ENCODE data around the gene DEPDC4. TPM values are rescaled to one million over a fixed set of nuclear protein-coding genes. Genes with fewer than 3 reads are reported as not detected.
"Not testable (repeated sequence)": the region's sequence is repeated elsewhere in the genome, so short reads cannot be mapped to it uniquely, and the experiment has no call there.

DEPDC4 gene
- total RNA-seq (2014; rRNA removed; shearing (Covaris generic)) (0.13 TPM in 1 of 2 replicates, not detected in the other), polyA plus RNA-seq (2016; fragmentation: Nextera tagmentation; extraction: Ambion mirVana) (1.5 and 2.7 TPM in 2 replicates)

GRCh38 chr12:100266835-100267602 lies at the start of gene DEPDC4, which contains the start of gene SCYL2:
DEPDC4 (minus strand) TSS chr12:100267079; CDS start chr12:100267076, 3 bp downstream.
SCYL2 (plus strand) TSS chr12:100267177; CDS start chr12:100282971, 15,794 bp downstream.
- peaks cover 21% of the 10 kb centered on the region for H3K4me1 ChIP-seq (ENCODE audit: insufficient read depth)
- peaks cover 14% of the 10 kb centered on the region for H3F3A ChIP-seq (ENCODE audit: insufficient read depth)
- peak within 1 kb of the TSS; percentile 93 for H3K4me3 ChIP-seq
- peak within 1 kb of the TSS; percentile 85 for H3K27ac ChIP-seq
- H3K27me3 ChIP-seq (replicated peaks; ENCODE audit: insufficient read depth): no peaks in the 10 kb centered on the region
- TF ChIP-seq EZH2phosphoT487 (IDR thresholded peaks at IDR 0.05; ENCODE audit: insufficient read depth, low read depth) (no peak), EZH2 (IDR thresholded peaks at IDR 0.05; ENCODE audit: insufficient read depth, poor library complexity, severe bottlenecking) (no peak)
- in situ Hi-C loops (cut with MboI): no loop called here
- no peaks in the 10 kb centered on the region for H3K9me3 ChIP-seq (ENCODE audit: low read depth)
- WGBS, 2 experiments (ENCODE audit: low coverage in 1 of 2, low lambda C conversion rate in 2 of 2, missing lambda C conversion rate in 2 of 2): 1% methylated on average over 45 to 49 of the region's 62 CpGs
- peaks cover 46% of the 10 kb centered on the region for H3K79me2 ChIP-seq (ENCODE audit: insufficient read depth)
- H2AFZ ChIP-seq: peak within 1 kb of the TSS; percentile 99
- 0 out of 2 replicates have a peak, but pooled peaks cover 3% of the 10 kb centered on the region for H4K20me1 ChIP-seq (ENCODE audit: insufficient read depth)
- H3K9ac ChIP-seq: peak within 1 kb of the TSS; percentile 95
- H3K4me2 ChIP-seq (ENCODE audit: unreplicated experiment): peak within 1 kb of the TSS; percentile 99
- no peaks in the 10 kb centered on the region for H3K9me2 ChIP-seq (ENCODE audit: insufficient read depth)
- H3K36me3 ChIP-seq (ENCODE audit: low read depth): no peaks in the 10 kb centered on the region
- DNase-seq: peak; percentile 99

- Histone ChIP-seq H3K36me3 (ENCODE audit: low read depth) (peaks cover 40% of the 10 kb centered on the region), H4K20me1 (ENCODE audit: insufficient read depth) (no peaks in the 10 kb centered on the region), H3K4me1 (ENCODE audit: insufficient read depth) (no peaks in the 10 kb centered on the region), H3K9me3 (ENCODE audit: low read depth) (no peaks in the 10 kb centered on the region), H3K27ac (no peak overlapping the region), H3F3A (ENCODE audit: insufficient read depth) (no peaks in the 10 kb centered on the region), H3K27me3 (replicated peaks; ENCODE audit: insufficient read depth) (no peaks in the 10 kb centered on the region), H3K4me2 (ENCODE audit: unreplicated experiment) (no peak overlapping the region), H3K79me2 (ENCODE audit: insufficient read depth) (no peaks in the 10 kb centered on the region), H3K9me2 (ENCODE audit: insufficient read depth) (no peaks in the 10 kb centered on the region), H3K9ac (no peak overlapping the region), H2AFZ (no peak overlapping the region), H3K4me3 (no peak overlapping the region)
- no peak for TF ChIP-seq EZH2phosphoT487 (IDR thresholded peaks at IDR 0.05; ENCODE audit: insufficient read depth, low read depth)
- TF ChIP-seq EZH2 (IDR thresholded peaks at IDR 0.05; ENCODE audit: insufficient read depth, poor library complexity, severe bottlenecking): no peak
- in situ Hi-C loops (cut with MboI): no loop called here
- DNase-seq: no peak
- 95 to 98% methylated on average over 1 of the region's 1 CpG for WGBS, 2 experiments (ENCODE audit: low coverage in 1 of 2, low lambda C conversion rate in 2 of 2, missing lambda C conversion rate in 2 of 2)
These were observed 44.4 kb upstream of the DEPDC4 start for GRCh38 chr12:100311317-100311716.

- H3K9ac ChIP-seq; H3K4me1 ChIP-seq (ENCODE audit: insufficient read depth); in situ Hi-C loops (cut with MboI); H3K4me3 ChIP-seq; H3F3A ChIP-seq (ENCODE audit: insufficient read depth); H3K79me2 ChIP-seq (ENCODE audit: insufficient read depth); H3K27me3 ChIP-seq (replicated peaks; ENCODE audit: insufficient read depth); H3K27ac ChIP-seq; H3K4me2 ChIP-seq (ENCODE audit: unreplicated experiment); H3K9me2 ChIP-seq (ENCODE audit: insufficient read depth); DNase-seq; H2AFZ ChIP-seq; H4K20me1 ChIP-seq (ENCODE audit: insufficient read depth); H3K9me3 ChIP-seq (ENCODE audit: low read depth): not testable (repeated sequence)
- peaks cover 26% of the 10 kb centered on the region for H3K36me3 ChIP-seq (ENCODE audit: low read depth)
- WGBS, 2 experiments (ENCODE audit: low coverage in 1 of 2, low lambda C conversion rate in 2 of 2, missing lambda C conversion rate in 2 of 2): 96 to 99% methylated on average over 5 of the region's 5 CpGs
These were observed 41.3 kb upstream of the DEPDC4 start for GRCh38 chr12:100308138-100308537.

- H3K4me3 ChIP-seq; in situ Hi-C loops (cut with MboI); H3K27ac ChIP-seq; H3K9me2 ChIP-seq (ENCODE audit: insufficient read depth); H3K9ac ChIP-seq; DNase-seq; H2AFZ ChIP-seq; H3F3A ChIP-seq (ENCODE audit: insufficient read depth); H4K20me1 ChIP-seq (ENCODE audit: insufficient read depth); H3K27me3 ChIP-seq (replicated peaks; ENCODE audit: insufficient read depth); H3K9me3 ChIP-seq (ENCODE audit: low read depth); H3K4me2 ChIP-seq (ENCODE audit: unreplicated experiment); H3K4me1 ChIP-seq (ENCODE audit: insufficient read depth): not testable (repeated sequence)
- H3K79me2 ChIP-seq (ENCODE audit: insufficient read depth): peaks cover 38% of the 10 kb centered on the region
- WGBS, 2 experiments (ENCODE audit: low coverage in 1 of 2, low lambda C conversion rate in 2 of 2, missing lambda C conversion rate in 2 of 2): 97 to 99% methylated on average over 7 of the region's 7 CpGs
- H3K36me3 ChIP-seq (ENCODE audit: low read depth): peaks cover 18% of the 10 kb centered on the region
These were observed 37.5 kb upstream of the DEPDC4 start for GRCh38 chr12:100304334-100304733.

Measured in GM23248 (cell line).